ENCODE measurements around the gene CFTR.

Gene CFTR

GRCh38 chr7:117592011-117592635 is 112.3 kb downstream of the CFTR start:
- no peak for ATAC-seq

DNA sequence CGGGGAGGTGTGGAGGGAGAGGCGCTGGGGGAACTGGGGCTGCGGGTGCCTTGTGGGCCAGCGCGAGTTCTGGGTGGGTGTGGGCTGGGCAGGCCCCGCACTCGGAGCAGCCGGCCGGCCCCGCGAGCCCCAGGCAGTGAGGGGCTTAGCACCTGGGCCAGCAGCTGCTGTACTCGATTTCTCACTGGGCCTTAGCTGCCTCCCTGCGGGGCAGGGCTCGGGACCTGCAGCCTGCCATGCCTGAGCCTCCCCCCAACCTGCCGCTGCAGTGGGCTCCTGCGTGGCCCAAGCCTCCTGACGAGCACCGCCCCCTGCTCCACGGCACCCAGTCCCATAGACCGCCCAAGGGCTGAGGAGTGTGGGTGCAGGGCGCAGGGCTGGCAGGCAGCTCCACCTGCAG is 116.3 kb downstream of the CFTR start:
- no peaks in the 10 kb centered on the region for H3K36me3 Mint-ChIP-seq
- H3K27ac Mint-ChIP-seq = no peak overlapping the region

More at GRCh38 chr7:117592011-117592635, 112.3 kb downstream of the CFTR start:
- DNase-seq (ENCODE audit: low spot score in 2 of 2) = no peak
- Mint-ChIP-seq H3K9me3 (peaks cover 2% of the 10 kb centered on the region), H3K27ac (no peak overlapping the region), H3K36me3 (no peaks in the 10 kb centered on the region), H3K4me1 (no peaks in the 10 kb centered on the region), H3K4me3 (no peak overlapping the region)

GRCh38 chr7:117597755-117598154 is 117.9 kb downstream of the CFTR start:
- no peaks in the 10 kb centered on the region for H3K36me3 Mint-ChIP-seq
- ATAC-seq = no peak
- H3K27ac Mint-ChIP-seq = no peak overlapping the region

More for the DNA sequence above, 116.3 kb downstream of the CFTR start:
- ATAC-seq (no peak), DNase-seq (ENCODE audit: low spot score in 2 of 2) (no peak)
- H3K4me3 Mint-ChIP-seq = no peak overlapping the region
- H3K9me3 Mint-ChIP-seq = no peaks in the 10 kb centered on the region
- H3K4me1 Mint-ChIP-seq = no peaks in the 10 kb centered on the region

DNA sequence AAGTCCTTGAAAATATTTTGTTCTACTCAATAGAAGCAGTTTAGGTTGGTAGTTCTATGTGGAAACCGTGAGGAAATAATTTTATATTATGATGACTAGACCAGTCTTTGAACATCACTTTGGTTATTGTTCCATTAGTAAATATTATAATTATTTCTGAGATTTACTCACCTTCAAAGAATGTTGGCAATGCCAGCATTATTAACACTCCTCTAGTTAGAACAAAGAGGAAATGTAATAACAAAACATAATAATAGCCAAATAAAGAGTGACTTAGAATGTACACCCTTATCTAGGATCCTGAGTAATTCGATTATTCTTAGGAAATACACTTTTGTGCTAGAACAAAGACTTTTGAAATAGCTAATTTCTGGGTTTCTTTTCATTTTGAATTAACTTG is 121.1 kb downstream of the CFTR start:
- Mint-ChIP-seq H3K4me3 (no peak overlapping the region), H3K4me1 (no peaks in the 10 kb centered on the region), H3K27ac (no peak overlapping the region), H3K9me3 (peaks cover 3% of the 10 kb centered on the region), H3K36me3 (no peaks in the 10 kb centered on the region)
- DNase-seq (ENCODE audit: low spot score in 2 of 2) (no peak), ATAC-seq (no peak)

More at GRCh38 chr7:117597755-117598154, 117.9 kb downstream of the CFTR start:
- Mint-ChIP-seq H3K4me3 (no peak overlapping the region), H3K9me3 (no peaks in the 10 kb centered on the region), H3K4me1 (no peaks in the 10 kb centered on the region)
- no peak for DNase-seq (ENCODE audit: low spot score in 2 of 2)

DNA sequence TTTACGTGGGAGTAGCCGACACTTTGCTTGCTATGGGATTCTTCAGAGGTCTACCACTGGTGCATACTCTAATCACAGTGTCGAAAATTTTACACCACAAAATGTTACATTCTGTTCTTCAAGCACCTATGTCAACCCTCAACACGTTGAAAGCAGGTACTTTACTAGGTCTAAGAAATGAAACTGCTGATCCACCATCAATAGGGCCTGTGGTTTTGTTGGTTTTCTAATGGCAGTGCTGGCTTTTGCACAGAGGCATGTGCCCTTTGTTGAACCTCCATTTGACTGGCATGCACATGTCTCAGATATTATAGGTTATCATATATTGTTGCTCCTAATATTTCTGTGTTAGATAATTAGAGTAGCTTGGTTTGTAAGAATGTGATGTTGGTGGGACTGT is 123.8 kb downstream of the CFTR start:
- Mint-ChIP-seq H3K9me3 (peaks cover 8% of the 10 kb centered on the region), H3K36me3 (no peaks in the 10 kb centered on the region)

DNA sequence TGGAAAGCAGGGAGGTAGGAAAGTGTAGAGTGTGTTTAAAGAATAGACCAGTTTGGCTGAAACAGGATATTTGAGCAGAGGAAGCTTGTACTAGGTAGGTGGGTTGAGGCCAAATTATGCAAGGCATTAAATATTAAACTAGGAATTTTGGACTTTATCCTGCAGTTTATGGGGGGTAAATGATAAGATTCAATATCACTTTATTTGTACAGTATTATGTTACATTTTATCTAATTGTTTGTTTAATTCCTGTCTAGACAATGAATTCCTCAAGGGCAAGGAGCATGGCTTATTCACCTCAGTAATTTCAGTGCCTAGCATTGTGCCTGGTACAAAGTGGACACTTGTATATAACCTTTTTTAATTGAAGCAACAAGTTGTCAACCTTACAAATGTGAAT is 125.9 kb downstream of the CFTR start:
- DNase-seq (ENCODE audit: low spot score in 2 of 2) (no peak), ATAC-seq (no peak)
- H3K27ac Mint-ChIP-seq = no peak overlapping the region

More for the DNA sequence above, 123.8 kb downstream of the CFTR start:
- H3K27ac Mint-ChIP-seq = no peak overlapping the region
- no peaks in the 10 kb centered on the region for H3K4me1 Mint-ChIP-seq
- H3K4me3 Mint-ChIP-seq = no peak overlapping the region
- no peak for ATAC-seq
- no peak for DNase-seq (ENCODE audit: low spot score in 2 of 2)

DNA sequence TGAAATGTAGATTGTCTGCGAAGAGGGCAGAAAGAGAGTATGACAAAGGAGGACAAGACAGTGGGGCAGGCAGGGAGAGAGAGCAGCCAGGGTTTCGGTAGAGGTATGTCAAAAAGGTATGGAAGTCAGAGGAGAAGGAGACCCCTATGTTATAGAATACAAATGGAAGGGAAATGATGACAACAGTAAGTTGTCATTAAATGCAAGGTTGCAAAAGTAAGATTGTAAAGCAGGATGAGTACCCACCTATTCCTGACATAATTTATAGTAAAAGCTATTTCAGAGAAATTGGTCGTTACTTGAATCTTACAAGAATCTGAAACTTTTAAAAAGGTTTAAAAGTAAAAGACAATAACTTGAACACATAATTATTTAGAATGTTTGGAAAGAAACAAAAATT is 126.3 kb downstream of the CFTR start:
- no peaks in the 10 kb centered on the region for H3K36me3 Mint-ChIP-seq

More for the DNA sequence above, 125.9 kb downstream of the CFTR start:
- Mint-ChIP-seq H3K4me3 (no peak overlapping the region), H3K36me3 (no peaks in the 10 kb centered on the region), H3K4me1 (no peaks in the 10 kb centered on the region), H3K9me3 (peaks cover 8% of the 10 kb centered on the region)

DNA sequence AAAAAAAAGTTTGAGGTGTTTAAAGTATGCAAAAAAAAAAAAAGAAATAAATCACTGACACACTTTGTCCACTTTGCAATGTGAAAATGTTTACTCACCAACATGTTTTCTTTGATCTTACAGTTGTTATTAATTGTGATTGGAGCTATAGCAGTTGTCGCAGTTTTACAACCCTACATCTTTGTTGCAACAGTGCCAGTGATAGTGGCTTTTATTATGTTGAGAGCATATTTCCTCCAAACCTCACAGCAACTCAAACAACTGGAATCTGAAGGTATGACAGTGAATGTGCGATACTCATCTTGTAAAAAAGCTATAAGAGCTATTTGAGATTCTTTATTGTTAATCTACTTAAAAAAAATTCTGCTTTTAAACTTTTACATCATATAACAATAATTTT is 130.6 kb downstream of the CFTR start:
- peaks cover 10% of the 10 kb centered on the region for H3K9me3 Mint-ChIP-seq
- ATAC-seq (no peak), DNase-seq (ENCODE audit: low spot score in 2 of 2) (no peak)
- no peaks in the 10 kb centered on the region for H3K36me3 Mint-ChIP-seq
- no peaks in the 10 kb centered on the region for H3K4me1 Mint-ChIP-seq
- no peak overlapping the region for H3K4me3 Mint-ChIP-seq
- no peak overlapping the region for H3K27ac Mint-ChIP-seq

More for the DNA sequence above, 126.3 kb downstream of the CFTR start:
- Mint-ChIP-seq H3K9me3 (peaks cover 8% of the 10 kb centered on the region), H3K27ac (no peak overlapping the region), H3K4me3 (no peak overlapping the region), H3K4me1 (no peaks in the 10 kb centered on the region)
- DNase-seq (ENCODE audit: low spot score in 2 of 2) (no peak), ATAC-seq (no peak)

- DNase-seq (ENCODE audit: low spot score in 2 of 2) (no peak), ATAC-seq (no peak)
- peaks cover 4% of the 10 kb centered on the region for H3K9me3 Mint-ChIP-seq
- no peak overlapping the region for H3K4me3 Mint-ChIP-seq
- H3K27ac Mint-ChIP-seq = no peak overlapping the region
- H3K4me1 Mint-ChIP-seq = no peaks in the 10 kb centered on the region
- H3K36me3 Mint-ChIP-seq = no peaks in the 10 kb centered on the region
Observed at GRCh38 chr7:117612637-117613036, 132.8 kb downstream of the CFTR start.

DNA sequence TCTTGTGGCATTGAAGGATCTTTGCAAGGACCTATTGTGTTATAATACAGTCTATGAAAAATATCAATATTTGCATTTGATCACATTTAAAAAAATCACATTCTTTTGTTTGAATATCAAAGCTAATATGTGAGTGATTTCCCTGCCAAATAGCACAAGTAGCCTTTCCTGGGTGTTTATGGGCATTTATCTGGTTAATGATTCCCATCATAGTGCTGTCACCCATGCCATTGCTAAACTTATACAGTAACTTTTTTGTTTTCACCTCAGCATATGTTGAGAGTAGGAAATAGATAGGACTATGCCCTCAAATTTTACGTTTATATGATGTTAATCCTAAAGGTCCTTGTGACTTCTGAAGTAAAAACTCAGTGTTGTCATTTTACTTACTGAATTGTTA is 136.9 kb downstream of the CFTR start:
- no peak for DNase-seq (ENCODE audit: low spot score in 2 of 2)
- no peaks in the 10 kb centered on the region for H3K36me3 Mint-ChIP-seq
- ATAC-seq = no peak
- no peak overlapping the region for H3K4me3 Mint-ChIP-seq
- H3K27ac Mint-ChIP-seq = no peak overlapping the region
- H3K9me3 Mint-ChIP-seq = peaks cover 8% of the 10 kb centered on the region
- H3K4me1 Mint-ChIP-seq = no peaks in the 10 kb centered on the region

GRCh38 chr7:117619681-117620080 is 139.9 kb downstream of the CFTR start:
- Mint-ChIP-seq H3K27ac (no peak overlapping the region), H3K4me1 (no peaks in the 10 kb centered on the region), H3K4me3 (no peak overlapping the region), H3K36me3 (no peaks in the 10 kb centered on the region), H3K9me3 (peaks cover 5% of the 10 kb centered on the region)
- ATAC-seq = no peak
- no peak for DNase-seq (ENCODE audit: low spot score in 2 of 2)

DNA sequence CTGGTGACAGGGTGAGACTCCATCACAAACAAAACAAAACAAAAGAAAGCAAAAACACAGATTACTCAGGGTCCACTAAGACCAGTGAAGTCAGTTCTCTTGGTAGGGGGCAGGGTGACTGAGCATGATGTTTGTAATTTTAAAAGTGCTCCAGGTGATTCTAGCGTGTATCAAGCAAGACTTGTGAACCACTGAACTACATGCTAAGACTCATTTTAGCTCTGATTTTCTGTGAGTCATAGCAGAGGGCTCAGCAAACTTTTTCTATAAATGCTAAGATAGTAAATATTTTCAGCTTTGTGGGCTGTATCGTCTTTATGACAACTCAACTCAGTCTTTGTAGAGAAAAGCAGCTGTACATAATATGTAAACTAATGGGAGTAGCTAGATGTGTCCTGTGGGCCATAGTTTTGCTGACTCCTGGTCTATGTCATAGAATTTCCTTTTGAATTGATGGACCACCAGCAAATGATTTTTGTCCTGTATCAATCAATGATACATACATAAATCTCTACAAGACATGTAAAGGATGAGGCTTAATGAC is 141.3 kb downstream of the CFTR start:
- Mint-ChIP-seq H3K27ac (no peak overlapping the region), H3K4me3 (no peak overlapping the region), H3K4me1 (no peaks in the 10 kb centered on the region), H3K36me3 (no peaks in the 10 kb centered on the region), H3K9me3 (peaks cover 5% of the 10 kb centered on the region)
- ATAC-seq (no peak), DNase-seq (ENCODE audit: low spot score in 2 of 2) (no peak)

DNA sequence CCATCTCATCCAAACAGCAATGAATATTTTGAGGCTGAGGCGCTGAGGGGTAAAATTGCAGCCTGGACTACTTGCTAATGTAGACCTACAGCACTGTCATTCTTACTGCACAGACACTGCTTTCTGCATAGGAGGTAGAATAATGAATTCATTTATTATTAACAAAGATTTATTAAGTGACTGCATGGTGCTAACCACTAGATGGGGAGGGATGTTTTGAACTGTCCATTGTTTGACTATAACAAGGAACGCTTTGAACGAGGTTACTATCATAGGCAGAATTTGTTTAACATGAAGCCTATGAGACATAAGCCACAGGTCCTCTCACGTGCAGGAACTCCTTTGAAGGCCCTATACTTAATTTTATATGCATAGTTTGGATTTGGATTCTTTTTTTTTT is 143.8 kb downstream of the CFTR start:
- Mint-ChIP-seq H3K9me3 (no peaks in the 10 kb centered on the region), H3K4me3 (no peak overlapping the region), H3K27ac (no peak overlapping the region), H3K36me3 (no peaks in the 10 kb centered on the region), H3K4me1 (no peaks in the 10 kb centered on the region)
- DNase-seq (ENCODE audit: low spot score in 2 of 2) = no peak
- ATAC-seq = no peak

- ATAC-seq (no peak), DNase-seq (ENCODE audit: low spot score in 2 of 2) (no peak)
- no peaks in the 10 kb centered on the region for H3K4me1 Mint-ChIP-seq
- H3K4me3 Mint-ChIP-seq = no peak overlapping the region
- H3K36me3 Mint-ChIP-seq = no peaks in the 10 kb centered on the region
- peaks cover 2% of the 10 kb centered on the region for H3K9me3 Mint-ChIP-seq
- H3K27ac Mint-ChIP-seq = peak overlapping the region; percentile 26
Observed at GRCh38 chr7:117630501-117630900, 150.7 kb downstream of the CFTR start.

- no peak overlapping the region for H3K4me3 Mint-ChIP-seq
- H3K27ac Mint-ChIP-seq = peak overlapping the region; percentile 26
- DNase-seq (ENCODE audit: low spot score in 2 of 2) (no peak), ATAC-seq (no peak)
- no peaks in the 10 kb centered on the region for H3K36me3 Mint-ChIP-seq
- no peaks in the 10 kb centered on the region for H3K4me1 Mint-ChIP-seq
- peaks cover 2% of the 10 kb centered on the region for H3K9me3 Mint-ChIP-seq
Observed at GRCh38 chr7:117630907-117631564, 151.2 kb downstream of the CFTR start.

DNA sequence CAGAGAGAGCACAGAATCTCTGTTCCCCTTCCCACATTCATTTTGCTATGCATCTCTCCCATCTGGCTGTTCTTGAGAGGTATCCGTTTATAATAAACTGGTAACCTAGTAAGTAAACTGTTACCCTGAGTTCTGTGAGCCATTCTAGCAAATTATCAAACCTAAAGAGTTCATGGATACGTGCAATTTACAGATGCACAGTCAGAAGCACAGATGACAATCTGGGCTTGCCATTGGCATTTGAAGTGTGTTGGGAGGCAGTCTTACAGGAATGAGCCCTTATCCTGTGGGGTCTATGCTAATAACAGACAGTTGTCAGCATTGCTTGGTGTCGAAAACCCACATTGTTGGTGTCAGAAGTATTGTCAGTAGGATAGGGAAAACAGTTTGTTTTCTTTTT is 151.8 kb downstream of the CFTR start:
- Mint-ChIP-seq H3K9me3 (peaks cover 2% of the 10 kb centered on the region), H3K4me3 (no peak overlapping the region), H3K36me3 (no peaks in the 10 kb centered on the region), H3K4me1 (no peaks in the 10 kb centered on the region), H3K27ac (no peak overlapping the region)
- DNase-seq (ENCODE audit: low spot score in 2 of 2) (no peak), ATAC-seq (no peak)

All from stimulated activated effector memory CD8-positive, alpha-beta T cell treated with anti-CD3 and anti-CD28 coated beads, Interleukin-12 subunit alpha, Interleukin-12 subunit beta, amount 100 ng/mL, for 72 hours (primary cell).